Stimulated activated CD4-positive, alpha-beta T cell treated with anti-CD3 and anti-CD28 coated beads, TNF-alpha, amount 100 ng/mL, for 24 hours (primary cell): ENCODE results near the gene SMIM33.
"Not testable (repeated sequence)": the region's sequence is repeated elsewhere in the genome, so short reads cannot be mapped to it uniquely, and the experiment has no call there.

Source experiments
- DNase-seq, 3 experiments: peaks; one replicate each; pipeline ENCODE4 v3.0.0-alpha.2; 2020; ENCODE audit warnings: low read depth in 3 of 3

The SMIM33 gene

DNA sequence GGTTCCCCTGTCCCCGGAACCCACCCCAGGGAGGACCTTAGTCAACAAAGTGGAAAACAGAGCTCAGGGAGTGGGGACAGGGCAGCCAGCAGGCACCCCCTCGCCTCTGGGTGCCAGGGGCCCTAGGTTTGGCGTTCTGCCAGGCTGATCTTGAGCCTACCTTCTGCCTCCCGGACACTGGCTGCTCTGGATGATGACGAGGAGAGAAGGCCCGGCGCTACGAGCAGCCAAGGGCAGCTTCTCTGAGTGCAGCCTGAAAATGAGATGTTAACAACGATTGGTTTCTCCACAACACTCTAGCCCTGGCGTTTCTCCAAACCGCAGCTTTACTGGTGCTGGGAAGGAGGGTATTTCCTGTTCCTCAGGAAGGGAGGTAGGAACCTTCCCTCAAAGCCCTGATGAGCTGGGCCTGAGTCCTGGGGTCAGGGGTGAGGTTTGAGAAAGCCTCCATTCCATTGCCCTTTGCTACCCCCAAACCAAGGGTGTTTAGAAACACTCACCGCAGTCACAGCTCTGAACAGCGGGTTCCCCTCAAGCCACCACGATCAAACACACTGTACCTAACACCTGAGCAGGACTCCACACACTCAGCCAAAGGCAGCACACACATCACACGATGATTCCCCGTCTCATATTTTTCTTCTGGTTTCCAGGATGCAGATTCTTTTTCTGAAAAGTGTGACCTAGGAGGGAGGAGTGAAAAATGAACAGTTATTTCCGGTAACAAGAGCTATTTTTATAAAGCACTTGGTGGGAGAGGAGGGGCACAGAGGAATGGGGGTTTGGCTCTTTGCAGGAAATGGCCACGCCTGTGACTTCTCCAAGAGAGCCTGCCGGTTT, 11.5 kb downstream of the SMIM33 start, which contains the start of gene STING1:
Gene STING1, minus strand, starts transcription at position 709 of the 840 bp plus-strand sequence. CDS start 1,054 bp downstream, outside the sequence.
- DNase-seq, result peak in 1 of 3 experiments; percentile 69

DNA sequence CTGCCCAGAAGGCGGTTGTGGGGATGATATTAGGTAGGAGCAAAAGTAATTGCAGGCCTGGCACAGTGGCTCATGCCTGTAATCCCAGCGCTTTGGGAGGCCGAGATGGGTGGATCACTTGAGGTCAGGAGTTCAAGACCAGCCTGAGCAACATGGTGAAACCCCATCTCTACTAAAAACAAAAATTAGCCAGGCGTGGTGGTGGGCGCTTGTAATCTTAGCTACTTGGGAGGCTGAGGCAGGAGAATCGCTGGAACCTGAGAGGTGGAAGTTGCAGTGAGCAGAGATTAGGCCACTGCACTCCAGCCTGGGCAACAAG, 12.0 kb downstream of the SMIM33 start:
- DNase-seq, result not testable (repeated sequence)

DNA sequence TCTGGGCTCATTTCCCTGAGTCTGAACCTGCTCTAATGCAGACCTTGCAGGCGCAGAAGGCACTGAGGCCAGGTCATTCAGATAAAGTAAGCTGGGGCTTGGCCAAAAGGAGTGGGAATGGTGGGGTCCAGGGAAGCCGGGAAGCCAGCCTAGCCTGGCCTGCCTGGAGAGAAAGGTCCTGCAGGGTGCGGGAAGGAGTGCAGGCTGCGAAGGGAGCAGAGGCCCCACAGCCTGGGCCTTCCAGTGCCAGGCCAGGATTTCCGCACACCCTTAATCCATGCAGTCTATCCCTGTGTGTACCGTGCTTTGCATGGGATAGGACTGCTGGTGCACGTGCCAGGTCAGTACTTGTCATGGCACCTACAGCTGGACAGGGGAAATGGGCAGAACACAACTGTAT, 15.4 kb downstream of the SMIM33 start:
- DNase-seq, result no peak

DNA sequence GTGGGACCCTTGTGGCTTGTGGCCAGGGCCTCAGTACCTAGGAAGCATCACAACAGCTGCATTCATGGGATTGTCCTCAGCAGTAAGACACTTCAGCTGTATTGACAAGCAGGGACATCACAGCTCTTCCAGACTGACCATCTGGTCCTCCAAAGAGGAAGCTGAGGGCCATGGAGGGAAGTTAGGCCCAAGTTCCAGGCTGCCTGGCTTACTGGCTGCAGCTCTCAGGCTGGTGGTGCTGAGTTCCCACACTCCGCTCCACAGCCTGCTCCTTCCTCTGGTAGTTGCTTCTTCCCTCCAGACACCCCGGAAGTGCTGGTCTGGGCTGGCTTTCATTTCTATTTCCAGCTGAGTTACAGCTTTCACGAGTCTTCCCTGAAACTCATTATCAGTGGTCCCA, 17.5 kb downstream of the SMIM33 start:
- no peak for DNase-seq

DNA sequence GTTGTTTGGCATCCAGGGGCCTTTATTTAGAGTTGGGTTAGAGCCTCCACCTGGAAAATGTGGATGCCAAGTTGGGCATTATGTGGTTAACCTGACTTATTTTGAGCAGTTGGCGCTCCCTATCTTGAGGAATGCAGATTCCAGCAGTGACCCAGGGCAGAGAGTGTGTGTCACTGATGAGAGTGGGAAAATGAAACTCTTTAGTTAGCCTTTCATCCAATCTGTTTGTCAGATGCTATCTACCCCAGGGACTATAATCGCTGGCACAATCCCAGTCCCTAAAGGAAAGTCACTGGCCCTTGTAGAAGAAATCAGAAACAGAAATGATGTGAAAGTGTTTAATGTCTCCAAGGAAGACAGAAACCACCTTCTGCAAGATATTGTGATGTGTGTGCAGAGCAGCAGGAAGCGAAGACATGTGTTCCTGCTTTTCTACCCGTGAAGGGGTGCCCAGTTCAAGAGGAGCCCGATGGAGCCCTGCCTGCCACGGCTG, 21.9 kb downstream of the SMIM33 start:
- no peak for DNase-seq

DNA sequence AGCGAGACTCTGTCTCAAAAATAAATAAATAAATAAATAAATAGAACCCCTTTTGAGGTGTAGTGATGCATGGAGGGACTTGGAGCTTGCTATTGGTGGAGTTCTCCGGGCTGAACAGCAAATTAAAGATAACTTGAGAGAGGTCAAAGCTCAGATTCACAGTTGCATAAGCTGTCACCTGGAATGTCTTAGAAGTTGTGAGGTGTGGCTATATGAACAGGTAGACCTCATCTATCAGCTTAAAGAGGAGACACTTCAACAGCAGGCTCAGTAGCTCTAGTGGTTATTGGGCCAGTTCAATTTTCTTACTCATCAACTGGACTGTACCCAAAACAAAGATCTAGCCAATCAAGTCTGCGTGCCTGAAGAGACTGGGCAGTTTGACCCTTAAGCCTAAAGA, 23.5 kb downstream of the SMIM33 start:
- DNase-seq, result no peak

DNA sequence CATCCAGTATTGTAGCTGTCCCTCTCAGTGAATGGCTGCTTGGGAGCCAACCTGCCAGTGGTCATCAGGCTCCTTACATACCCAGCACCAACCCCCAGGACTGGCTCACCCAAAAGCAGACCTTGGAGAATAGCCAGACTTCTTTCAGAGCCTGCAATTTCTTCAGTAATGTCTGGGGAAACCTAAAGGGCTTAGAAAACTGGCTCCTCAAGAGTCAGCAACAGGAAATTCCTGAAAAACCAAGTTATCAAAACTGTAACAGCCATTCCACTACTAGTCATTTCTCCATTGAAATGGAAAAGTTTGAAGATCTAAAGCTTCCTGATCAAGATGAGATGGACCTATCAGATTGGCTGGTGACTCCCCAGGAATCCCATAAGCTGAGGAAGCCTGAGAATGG, 24.0 kb downstream of the SMIM33 start:
- no peak for DNase-seq

DNA sequence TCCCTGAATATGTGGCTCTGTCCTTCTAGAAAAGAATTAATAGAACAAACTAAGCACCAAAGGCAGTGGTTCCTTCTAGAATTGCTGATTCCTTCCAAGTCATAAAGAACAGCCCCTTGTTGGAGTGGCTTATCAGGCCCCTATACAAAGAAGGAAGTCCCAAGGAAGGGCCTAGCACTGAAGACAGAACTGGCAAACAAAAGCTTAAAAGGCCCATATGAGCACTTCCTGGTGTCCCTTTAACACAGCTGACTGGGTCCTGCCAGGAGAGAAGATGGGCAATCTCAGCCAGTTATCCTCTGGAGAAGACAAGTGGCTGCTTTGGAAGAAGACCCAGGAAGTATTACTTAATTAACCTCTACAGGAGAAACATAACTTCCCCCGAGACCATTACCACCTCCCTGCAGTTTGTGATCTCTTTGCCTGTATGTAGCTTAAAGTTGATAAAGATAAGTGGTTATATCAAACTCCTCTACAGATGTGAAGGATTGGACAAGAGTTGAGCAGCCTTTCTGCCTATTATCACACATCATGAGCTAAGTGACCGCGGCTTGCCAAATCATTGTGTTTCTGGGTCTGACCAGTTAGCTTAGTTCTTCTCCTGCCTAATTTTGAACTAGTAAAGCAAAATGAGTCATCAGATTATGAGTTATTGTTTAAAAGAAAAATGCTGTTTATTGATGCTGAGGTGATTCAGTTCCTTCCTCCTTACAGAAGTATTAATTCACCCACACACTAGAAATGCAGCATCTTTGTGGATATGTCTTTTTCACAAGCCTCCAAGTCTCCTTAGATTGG, 25.0 kb downstream of the SMIM33 start:
- DNase-seq, result no peak

DNA sequence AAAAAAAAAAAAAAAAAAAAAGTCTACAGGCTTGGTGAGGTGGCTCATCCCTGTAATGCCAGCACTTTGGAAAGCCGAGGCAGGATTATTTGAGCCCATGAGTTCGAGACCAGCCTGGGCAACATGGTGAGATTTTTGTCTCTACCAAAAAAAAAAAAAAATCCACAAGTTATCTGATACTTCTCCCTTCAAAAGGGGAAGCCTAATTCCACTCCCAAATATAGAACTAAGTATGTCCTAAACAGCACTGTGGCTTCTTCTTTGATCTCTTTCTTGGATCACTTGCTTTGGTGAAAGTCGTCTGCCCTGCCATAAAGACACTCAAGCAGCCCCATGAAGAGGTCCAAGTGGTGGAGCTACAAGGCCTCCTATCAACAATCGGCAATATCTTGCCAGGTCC, 30.6 kb downstream of the SMIM33 start:
- DNase-seq, result no peak

DNA sequence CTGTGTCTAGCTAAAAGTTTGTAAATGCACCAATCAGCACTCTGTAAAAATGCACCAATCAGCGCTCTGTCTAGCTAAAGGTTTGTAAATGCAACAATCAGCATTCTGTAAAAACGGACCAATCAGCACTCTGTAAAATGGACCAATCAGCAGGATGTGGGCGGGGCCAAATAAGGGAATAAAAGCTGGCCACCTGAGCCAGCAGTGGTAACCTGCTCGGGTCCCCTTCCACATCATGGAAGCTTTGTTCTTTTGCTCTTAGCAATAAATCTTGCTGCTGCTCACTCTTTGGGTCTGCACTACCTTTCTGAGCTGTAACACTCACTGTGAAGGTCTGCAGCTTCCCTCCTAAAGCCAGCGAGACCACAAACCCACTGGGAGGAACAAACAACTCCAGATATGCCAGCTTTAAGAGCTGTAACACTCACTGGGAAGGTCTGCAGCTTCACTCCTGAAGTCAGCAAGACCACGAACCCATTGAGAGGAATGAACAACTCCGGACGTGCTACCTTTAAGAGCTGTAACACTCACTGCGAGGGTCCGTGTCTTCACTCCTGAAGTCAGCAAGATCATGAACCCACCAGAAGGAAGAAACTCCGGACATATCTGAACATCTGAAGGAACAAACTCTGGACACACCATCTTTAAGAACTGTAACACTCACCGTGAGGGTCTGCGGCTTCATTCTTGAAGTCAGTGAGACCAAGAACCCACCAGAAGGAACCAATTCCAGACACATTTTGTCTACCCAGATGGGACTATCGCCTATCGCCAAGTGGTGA, 32.4 kb downstream of the SMIM33 start:
- not testable (repeated sequence) for DNase-seq

DNA sequence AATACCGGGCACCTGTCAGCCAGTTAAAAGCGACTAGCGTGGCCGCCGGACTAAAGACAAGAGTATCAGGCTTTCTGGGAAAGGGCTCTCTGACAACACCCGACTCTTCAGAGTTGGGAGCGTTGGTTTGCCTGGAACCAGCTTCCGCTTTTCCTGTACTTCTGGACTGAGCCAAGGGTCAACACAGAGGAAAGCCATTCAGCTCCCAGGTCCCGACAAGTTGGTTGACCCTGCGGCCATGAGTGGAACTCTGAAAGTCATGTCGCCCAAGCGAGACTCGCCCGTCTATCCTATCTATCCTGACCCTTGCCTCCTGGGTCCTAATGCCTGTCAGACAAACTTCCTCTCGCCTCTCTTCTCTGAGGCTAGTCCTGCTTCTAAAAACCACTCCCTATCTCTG, 33.1 kb downstream of the SMIM33 start:
- DNase-seq, result not testable (repeated sequence)

DNA sequence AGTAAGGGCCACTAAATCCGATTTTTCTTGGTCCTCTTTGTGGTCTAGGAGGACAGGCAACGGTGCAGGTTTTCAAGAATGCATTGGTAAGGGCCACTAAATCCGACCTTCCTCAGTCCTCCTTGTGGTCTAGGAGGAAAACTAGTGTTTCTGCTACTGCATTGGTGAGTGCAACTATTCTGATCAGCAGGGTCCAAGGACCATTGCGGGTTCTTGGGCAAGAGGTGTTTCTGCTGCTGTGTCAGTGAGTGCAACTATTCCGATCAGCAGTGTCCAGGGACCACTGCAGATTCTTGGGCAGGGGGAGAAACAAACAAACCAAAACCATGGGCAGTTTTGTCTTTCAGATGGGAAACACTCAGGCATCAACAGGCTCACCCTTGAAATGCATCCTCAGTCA, 33.9 kb downstream of the SMIM33 start:
- not testable (repeated sequence) for DNase-seq

DNA sequence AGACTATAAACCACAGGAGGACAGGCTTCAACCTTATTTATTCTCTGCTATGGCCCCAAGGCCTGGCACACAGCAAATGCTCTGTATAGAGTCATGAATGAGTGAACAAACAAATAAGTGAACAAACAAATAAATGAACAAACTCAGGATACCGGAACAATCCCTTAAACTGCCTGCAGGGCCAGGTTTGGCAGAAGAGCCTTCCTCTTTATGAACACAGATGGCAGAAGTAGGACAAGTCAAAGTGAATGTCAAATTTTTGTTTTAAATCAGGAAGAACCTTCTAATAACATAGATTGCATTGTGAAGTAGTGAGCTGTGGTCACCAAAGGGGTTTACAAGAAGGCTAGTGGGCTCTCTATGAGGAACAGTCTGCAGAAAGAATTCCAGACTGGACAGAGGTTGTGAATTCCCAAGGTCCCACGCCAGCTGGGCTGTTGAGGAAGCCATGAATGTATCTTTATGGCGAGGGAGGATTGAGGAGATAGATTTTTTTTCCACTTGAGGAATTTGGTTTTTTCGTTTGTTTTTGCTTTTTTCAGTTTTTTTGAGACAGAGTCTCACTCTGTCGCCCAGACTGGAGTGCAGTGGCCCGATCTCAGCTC, 42.1 kb downstream of the SMIM33 start:
- no peak for DNase-seq

DNA sequence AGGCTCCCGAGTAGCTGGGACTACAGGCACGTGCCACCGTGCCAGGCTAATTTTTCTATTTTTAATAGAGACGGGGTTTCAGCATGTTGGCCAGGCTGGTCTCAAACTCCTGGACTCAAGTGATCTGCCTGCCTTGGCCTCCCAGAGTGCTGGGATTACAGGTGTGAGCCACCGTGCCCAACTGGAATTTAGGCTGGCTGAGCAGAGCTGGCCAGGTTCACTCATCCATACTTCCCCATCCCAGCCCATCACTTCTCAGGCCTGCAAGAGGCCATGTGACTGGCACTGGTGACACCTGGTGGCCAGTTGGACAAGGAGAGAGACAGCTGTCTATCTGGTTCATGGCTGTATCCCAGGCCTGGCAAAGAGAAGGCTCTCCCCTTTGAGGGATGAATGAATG, 42.6 kb downstream of the SMIM33 start:
- DNase-seq, result peak; percentile 53 to 76 (median 70)

DNA sequence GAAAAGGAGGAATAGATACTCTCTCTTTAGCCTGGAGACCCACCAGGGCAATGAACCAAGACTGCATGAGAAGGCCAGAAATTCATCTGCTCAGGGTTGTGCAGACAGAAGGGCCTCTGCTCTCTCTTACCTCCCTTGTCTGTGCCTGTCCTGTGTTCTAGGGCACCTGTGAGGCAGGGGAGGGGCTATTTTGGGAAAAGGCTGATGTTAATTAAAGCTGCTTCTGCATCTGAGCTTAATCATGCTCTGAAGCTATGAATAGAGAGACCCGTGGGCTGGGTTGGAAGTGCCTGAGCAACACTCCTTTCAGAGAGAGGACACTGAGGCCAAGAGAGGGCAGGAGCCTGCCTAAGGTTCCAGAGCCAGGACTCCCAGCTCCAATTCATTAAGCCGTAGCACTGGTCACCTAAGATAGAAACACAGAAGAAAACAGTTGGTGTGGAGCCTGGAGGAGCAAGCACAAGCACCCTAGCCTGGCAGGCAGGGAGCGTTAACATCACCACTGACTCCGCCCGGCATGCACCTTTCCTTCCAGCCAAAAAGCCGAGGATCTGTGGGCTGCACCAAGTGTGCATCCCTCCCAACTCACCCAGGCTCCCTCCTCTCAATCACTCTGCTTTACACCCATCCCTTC, 43.2 kb downstream of the SMIM33 start:
- DNase-seq, result no peak

DNA sequence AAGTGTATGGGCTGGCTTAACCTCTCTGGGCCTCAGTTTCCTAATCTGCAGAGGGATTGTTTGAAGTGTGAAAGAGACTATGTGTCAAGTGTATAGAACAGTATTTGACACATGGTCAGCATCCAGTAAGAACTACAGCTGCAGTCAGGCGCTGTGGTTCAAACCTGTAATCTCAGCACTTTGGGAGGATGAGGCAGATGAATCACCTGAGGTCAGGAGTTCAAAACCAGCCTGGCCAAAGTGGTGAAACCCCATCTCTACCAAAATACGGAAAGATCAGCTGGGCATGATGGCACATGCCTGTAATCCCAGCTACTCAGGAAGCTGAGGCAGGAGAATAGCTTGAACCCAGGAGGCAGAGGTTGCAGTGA, 43.7 kb downstream of the SMIM33 start:
- DNase-seq, result no peak

DNA sequence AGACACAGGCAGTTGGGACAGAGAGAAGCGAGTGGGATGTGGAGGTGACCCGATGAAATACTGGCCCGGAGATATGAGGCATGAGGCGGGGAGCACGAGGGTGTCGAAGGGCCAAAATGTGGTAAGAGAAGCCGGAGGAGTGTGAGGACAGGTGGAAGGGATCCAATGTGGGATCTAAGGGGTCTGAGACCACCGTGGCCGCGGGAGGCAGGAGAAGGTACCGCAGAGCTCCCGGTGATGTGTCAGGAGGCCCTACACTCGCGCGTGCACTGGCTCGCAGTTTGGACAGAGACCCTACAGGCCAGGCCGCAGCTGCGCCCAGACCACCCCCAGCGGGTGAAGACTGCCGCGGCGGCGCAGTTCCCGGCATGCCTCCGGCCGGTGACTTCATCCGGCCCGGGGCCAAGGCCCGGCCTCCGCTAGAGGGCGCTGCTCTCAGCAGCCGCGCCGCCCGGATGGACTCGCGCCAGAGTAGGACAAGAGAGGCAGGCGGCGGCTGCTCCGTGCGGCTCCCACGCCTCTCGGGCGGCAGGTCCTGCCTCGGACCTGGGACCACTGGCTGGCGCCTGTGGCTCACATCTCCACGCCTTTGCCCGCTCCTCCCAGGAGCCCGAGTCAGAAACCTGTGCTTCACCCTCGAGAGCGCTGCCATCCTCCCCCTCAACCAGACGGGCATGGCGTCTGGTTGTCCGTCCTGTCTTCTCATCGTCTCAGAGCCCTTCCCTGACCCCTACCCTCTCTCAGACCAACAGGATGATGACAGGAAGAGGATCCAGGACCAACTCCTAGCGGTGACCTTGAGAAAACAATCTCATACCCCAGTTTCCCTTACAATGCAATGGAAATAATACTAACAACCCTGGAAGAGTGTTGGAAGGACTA, 47.1 kb downstream of the SMIM33 start:
- peak; percentile 75 to 87 (median 83) for DNase-seq
